Measurements from ENCODE around the gene CACNA1E.

CACNA1E gene

DNA sequence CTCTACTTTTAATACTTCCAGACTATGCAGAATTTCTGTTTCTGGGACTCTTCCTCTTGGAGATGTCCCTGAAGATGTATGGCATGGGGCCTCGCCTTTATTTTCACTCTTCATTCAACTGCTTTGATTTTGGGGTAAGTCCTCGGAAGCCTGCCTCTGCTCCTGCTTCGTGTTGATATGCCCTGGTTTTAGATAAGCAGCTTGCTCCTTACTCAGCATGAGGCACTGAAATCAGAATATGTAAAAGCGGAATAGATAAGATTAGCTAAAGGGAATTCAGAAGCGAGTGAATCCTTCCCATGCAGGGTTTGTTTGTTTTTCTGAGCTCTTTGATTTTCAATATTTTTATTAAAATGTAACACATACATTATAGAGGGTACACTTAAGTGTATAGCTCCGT is 234.7 kb downstream of the CACNA1E start:
- peak; percentile 3 for DNase-seq

DNA sequence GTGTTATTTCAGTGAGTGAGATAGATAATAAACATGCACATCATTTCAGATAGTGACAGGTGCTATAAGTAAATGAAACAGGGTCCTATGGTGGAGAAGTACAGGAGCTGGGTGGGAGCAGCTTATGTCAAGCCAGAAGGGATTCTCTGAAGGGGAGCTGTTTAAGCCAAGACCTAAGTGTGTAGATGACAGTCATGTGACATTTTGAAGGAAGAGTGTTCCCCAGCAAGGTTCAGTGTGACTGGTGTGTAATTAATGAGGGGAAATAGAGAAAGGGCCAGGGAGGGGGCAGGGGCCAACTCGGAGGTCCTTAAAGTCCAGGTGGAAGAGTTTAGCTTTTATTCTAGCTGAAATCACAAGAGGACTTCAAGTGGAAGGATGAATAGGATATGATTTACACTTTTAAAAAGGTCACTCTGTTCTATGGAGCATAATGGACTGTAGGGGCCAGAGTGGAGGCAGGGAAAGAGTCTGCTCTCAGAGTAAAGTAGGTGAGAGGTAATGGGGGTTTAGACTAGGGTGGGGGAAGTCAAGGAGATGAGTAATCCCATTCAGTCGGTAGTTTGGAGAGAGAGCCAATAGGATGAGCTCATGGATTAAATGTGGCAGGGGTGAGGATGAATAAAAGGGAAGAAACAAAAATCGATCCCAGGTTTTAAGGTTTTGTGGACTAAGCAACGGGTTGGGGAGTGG is 243.1 kb downstream of the CACNA1E start:
- DNase-seq = no peak

DNA sequence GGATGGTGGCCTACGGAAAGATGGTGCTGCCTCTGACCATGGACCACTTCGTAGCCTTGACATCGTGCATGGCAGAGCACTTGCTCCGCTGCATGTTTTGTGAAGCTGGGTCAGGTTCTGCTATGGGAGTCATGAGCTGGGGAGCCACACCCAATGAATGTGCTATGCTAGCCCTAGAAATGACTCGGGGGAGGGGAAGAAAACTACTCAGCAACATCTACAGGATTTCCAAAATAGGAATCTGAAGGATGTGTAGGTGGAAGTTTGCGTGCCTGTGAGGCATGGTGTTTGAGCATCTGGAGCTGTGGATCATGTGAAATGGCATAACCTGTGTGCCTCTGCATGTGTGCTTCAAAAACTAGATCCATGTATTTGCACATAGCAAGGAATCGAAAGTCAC is 247.3 kb downstream of the CACNA1E start:
- DNase-seq = no peak

DNA sequence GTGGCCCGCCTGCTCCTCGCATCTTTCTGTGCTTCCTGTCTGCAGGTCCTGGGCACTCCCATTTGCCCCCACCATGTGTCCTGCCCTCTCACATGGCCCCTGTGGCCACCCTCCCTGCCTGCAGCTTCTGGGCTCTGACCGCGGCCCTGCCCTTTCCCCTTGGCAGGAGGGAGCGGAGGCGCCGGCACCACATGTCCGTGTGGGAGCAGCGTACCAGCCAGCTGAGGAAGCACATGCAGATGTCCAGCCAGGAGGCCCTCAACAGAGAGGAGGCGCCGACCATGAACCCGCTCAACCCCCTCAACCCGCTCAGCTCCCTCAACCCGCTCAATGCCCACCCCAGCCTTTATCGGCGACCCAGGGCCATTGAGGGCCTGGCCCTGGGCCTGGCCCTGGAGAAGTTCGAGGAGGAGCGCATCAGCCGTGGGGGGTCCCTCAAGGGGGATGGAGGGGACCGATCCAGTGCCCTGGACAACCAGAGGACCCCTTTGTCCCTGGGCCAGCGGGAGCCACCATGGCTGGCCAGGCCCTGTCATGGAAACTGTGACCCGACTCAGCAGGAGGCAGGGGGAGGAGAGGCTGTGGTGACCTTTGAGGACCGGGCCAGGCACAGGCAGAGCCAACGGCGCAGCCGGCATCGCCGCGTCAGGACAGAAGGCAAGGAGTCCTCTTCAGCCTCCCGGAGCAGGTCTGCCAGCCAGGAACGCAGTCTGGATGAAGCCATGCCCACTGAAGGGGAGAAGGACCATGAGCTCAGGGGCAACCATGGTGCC is 249.1 kb downstream of the CACNA1E start:
- DNase-seq = no peak

- no peak for DNase-seq
Measured at GRCh38 chr1:181733486-181733885, 250.2 kb downstream of the CACNA1E start.

- no peak for DNase-seq
Measured at GRCh38 chr1:181737056-181737455, 253.7 kb downstream of the CACNA1E start.

- no peak for DNase-seq
Measured at GRCh38 chr1:181739214-181739613, 255.9 kb downstream of the CACNA1E start.

DNA sequence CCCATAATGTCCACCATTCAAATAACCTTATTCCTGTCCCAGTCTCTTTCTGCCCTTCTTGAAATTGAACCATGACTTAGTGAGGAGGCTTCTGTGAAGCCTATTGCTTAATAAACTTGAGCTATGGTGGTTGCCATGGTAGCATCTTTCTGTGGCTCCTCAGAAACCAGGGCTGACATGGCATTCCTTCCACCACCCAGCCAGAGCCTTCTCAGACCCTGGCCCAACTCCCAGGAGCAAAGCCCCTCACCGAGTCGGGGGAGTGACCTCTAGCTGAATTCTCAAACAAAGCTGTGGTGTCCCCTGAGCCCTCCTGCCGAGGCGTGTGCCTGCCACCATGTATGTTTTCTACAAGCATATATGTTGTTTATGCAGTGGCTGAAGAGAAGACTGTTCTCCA is 259.1 kb downstream of the CACNA1E start:
- DNase-seq = no peak

DNA sequence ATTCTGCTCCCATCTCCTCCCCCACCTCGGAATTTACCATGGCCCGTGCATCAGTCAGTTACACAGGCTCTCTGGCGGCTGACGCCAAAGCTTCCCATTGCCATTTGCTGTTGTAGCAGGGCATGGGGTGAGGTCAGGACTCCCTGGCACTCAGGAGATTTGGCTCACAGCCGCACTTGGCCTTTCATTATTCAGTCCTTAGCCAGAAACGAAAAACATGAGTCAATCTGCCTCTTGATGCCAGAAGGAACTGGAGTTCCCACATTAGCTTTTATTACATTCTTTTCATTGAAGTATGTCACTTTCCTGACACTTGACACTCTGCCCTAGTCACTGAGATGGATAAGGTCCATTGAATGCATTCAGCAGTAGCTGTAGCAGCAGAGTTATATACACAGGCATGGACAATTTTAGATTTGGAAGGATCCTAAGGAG is 260.6 kb downstream of the CACNA1E start:
- no peak for DNase-seq

DNA sequence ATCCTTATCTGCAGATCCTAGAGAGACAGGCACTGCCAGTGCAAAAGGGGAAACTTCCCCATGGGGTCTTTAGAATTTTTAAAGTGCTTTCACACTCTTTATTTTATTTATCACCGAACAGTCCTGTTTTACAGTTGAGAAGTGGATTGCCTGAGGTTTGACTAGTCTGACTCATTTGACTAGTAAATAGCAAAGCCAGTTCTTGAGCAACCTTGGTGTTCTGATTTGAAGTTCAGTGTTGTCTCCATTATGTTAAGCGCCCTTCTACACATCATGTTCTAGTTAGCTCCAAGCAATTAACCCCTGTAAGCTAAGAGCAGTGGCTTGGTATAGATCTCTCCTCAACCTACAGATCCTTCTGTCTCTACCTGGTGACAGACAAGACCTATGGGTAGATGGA is 262.9 kb downstream of the CACNA1E start:
- DNase-seq = no peak

DNA sequence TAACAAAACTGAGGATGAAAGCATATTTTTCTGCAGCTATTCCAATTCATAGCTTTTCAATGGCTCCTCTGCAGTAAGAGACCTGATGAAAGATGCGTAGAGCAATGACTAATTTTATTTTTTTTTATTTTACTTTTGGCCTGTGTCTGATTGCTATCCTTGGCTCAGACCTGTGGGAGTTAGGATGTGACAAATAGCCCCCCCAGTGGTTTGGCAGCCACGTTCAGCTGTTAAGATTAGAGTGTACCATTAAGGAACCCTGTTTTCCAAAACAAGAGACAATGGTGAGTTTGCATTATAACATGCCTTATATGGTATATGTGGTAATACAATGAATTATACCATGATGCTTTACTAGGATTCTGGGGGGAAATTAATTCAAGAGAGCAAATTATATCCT is 264.7 kb downstream of the CACNA1E start:
- DNase-seq = no peak

- no peak for DNase-seq
Measured at GRCh38 chr1:181754103-181754502, 270.8 kb downstream of the CACNA1E start.

GRCh38 chr1:181759481-181759880 is 276.2 kb downstream of the CACNA1E start:
- no peak for DNase-seq

DNA sequence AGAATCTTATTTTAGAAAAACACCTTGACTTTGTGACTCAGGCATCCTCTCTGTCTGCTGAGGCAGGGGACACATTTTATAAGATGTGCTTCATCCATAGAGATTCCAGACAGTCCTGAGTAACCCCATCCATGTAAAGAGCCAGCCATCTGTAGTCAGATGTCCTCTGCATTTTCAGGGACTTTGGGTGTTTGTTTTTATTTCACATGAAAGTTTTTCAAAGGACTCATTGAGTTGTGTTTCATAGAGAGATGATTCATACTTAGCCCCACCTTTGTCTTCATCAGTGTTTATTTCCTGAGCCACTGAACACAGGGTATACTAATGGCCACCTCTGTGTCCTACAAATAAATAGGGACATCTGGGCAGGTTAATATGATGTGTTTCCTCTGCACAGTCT is 280.4 kb downstream of the CACNA1E start:
- no peak for DNase-seq

- no peak for DNase-seq
Measured at GRCh38 chr1:181765451-181766026, 282.2 kb downstream of the CACNA1E start.

DNA sequence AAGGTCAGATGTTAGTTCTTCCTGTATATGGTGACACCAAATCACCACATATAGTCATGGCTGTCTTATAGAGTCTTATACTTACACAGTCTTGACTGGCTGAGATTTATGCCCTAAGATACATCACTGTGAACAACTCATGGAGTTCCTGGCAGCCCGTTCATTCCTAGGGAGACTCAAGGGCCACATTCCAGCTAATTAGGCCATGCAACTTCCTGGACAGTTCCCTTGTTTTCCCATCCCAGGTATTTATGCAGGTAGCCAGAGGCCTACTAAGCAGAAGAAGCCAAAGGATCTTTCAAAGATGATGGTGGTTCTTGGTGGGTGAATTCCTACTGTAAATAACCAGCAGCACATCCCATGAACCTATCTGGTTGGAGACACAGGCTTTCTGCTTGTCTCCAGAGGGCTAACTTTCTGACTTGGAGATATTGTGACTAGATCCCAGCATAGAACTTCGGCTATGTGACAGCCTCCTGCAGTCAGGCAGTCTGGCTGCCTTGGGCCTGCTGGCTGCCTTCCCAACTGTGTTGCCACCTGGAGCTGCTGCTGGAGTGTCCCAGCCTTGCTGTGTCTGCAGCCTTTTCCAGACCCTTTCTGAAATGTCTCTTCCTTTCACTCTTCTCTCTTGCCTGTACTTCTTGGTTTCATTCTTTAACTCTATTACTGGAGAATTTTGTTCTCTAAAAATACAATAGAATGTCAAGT is 283.8 kb downstream of the CACNA1E start:
- no peak for DNase-seq

DNA sequence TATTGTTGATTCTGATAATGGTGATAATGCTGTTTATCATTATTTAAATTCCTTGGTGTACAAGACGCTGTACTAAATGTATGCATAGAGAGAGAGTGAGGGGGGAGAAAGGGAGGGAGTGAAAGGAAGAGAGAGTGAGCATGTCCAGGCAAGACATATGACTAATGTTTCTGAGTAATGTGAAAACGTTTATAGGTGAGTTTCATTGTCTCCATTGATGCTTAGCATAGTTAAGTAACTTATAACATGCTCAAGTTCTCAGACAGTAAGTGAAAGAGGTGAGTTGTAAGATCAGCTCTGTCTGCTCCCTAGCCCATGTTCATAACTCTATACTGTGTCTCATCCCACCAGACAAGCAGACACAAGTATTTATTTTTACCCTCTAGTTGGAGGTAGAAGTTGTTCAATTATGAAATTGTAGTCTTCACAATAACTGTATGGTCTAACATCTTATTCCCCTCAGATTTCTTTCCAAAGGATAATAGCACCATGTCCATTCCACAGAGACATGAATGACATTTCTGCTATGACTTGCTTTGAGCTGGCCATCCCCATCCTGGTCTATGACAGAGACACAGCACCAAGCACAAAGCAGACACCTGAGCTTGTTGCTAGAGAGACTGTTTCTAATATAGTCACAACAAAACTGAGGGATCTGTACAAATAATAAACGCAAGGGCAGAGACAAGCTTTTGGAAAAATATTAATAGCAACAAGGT is 285.1 kb downstream of the CACNA1E start:
- no peak for DNase-seq

GRCh38 chr1:181768930-181769280 is 285.6 kb downstream of the CACNA1E start:
- DNase-seq = no peak

DNA sequence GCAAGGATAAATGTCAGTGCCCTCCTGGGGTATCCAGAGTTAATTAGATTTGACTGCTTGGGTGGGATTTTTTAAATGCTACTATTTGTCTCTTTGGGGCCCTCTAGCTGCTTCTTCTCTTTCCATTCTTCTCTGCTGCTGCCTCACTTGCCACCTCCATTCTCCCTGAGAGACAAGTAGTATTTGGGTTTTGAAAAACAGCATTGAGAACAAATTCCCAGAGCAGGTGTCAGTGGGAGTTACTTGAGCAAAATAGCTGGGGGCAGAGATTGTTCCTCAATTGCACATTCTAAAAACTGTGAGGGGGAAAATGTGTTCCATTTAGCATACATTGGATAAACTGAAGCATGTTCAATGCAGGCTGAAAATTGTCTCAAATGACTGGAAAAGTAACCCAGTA is 286.5 kb downstream of the CACNA1E start:
- no peak for DNase-seq

DNA sequence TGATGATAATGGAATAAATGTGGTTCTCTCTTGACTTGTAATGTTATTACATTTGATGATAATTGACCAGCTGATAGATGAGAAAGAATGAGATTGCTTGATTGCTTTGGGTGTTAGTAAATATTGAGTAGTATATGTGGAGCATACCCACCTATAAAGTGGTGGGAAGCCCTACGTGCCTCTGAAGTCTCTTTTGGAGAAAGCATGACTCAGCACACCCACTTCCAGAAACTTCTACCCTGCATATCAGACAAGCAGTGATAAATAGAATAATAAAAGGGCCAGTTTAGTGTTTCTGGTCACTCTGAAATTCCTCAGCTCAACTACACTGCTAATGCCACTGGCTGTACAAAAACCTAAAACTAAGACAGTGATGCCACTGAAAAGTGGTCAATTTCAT is 289.4 kb downstream of the CACNA1E start:
- no peak for DNase-seq

GRCh38 chr1:181776044-181776443 is 292.7 kb downstream of the CACNA1E start:
- DNase-seq = no peak

GRCh38 chr1:181777286-181777685 is 294.0 kb downstream of the CACNA1E start:
- DNase-seq = no peak

GRCh38 chr1:181777812-181778211 is 294.5 kb downstream of the CACNA1E start:
- no peak for DNase-seq
